Embryonic facial prominence (tissue), 1 donor: ENCODE data around the gene TEAD2.

Experiments
- DNase-seq: peaks from one replicate; pipeline ENCODE4 v3.0.0-alpha.2; 2016; ENCODE audit errors: extremely low spot score

TEAD2 gene

GRCh38 chr19:49348305-49349189, 13.7 kb downstream of the TEAD2 start:
- DNase-seq: no peak

GRCh38 chr19:49347835-49348234, 14.4 kb downstream of the TEAD2 start:
- no peak for DNase-seq

GRCh38 chr19:49347191-49347590, 15.0 kb downstream of the TEAD2 start:
- DNase-seq: no peak

- DNase-seq: no peak
These were observed 17.5 kb downstream of the TEAD2 start for GRCh38 chr19:49344505-49345423.

GRCh38 chr19:49343123-49343522, 19.1 kb downstream of the TEAD2 start:
- no peak for DNase-seq

GRCh38 chr19:49342291-49342721, 19.9 kb downstream of the TEAD2 start:
- DNase-seq: no peak

GRCh38 chr19:49340865-49341718, 21.1 kb downstream of the TEAD2 start:
- no peak for DNase-seq

GRCh38 chr19:49340069-49340864, 21.9 kb downstream of the TEAD2 start:
- no peak for DNase-seq

- DNase-seq: peak; percentile 89
These were observed 22.7 kb downstream of the TEAD2 start for GRCh38 chr19:49339301-49340068.

GRCh38 chr19:49338691-49339300, 23.4 kb downstream of the TEAD2 start:
- no peak for DNase-seq

GRCh38 chr19:49338023-49338677, 24.1 kb downstream of the TEAD2 start:
- DNase-seq: no peak

- no peak for DNase-seq
These were observed 24.8 kb downstream of the TEAD2 start for GRCh38 chr19:49337267-49338022.

- no peak for DNase-seq
These were observed 25.5 kb downstream of the TEAD2 start for GRCh38 chr19:49336482-49337266.

- DNase-seq: no peak
These were observed 26.3 kb downstream of the TEAD2 start for GRCh38 chr19:49335784-49336481.

- no peak for DNase-seq
These were observed 27.0 kb downstream of the TEAD2 start, which contains the start of gene CD37 for GRCh38 chr19:49335071-49335783. Gene CD37 (plus strand): TSS chr19:49335406. CDS start chr19:49335541, 135 bp downstream.

- no peak for DNase-seq
These were observed 28.4 kb downstream of the TEAD2 start for GRCh38 chr19:49333811-49334288.
